GM12865 (cell line): ENCODE data around the gene GK.
"Not testable (repeated sequence)": the region's sequence is repeated elsewhere in the genome, so short reads cannot be mapped to it uniquely, and the experiment has no call there.

ENCODE experiments used
- DNase-seq: peaks from one replicate; pipeline ENCODE4 v3.0.0; 2010; ENCODE audit warnings: low read depth
- H3K4me3 ChIP-seq: 2 replicates; pipeline ENCODE4 v1.5.1; 2011; ENCODE audit warnings: mild to moderate bottlenecking, low read depth, low read length, control low read depth
- TF ChIP-seq, protein P1 (sequence below): IDR thresholded peaks from 2 replicates; pipeline ENCODE4 v1.5.1; 2011; ENCODE audit warnings: low read length, control low read depth, low read depth, inconsistent platforms; ENCODE audit not compliant: insufficient read depth; ENCODE audit errors: missing control alignments

GK gene

GRCh38 chrX:30635630-30636029 is 17.6 kb upstream of the GK start:
- no peak overlapping the region for H3K4me3 ChIP-seq
- TF ChIP-seq, protein P1, sequence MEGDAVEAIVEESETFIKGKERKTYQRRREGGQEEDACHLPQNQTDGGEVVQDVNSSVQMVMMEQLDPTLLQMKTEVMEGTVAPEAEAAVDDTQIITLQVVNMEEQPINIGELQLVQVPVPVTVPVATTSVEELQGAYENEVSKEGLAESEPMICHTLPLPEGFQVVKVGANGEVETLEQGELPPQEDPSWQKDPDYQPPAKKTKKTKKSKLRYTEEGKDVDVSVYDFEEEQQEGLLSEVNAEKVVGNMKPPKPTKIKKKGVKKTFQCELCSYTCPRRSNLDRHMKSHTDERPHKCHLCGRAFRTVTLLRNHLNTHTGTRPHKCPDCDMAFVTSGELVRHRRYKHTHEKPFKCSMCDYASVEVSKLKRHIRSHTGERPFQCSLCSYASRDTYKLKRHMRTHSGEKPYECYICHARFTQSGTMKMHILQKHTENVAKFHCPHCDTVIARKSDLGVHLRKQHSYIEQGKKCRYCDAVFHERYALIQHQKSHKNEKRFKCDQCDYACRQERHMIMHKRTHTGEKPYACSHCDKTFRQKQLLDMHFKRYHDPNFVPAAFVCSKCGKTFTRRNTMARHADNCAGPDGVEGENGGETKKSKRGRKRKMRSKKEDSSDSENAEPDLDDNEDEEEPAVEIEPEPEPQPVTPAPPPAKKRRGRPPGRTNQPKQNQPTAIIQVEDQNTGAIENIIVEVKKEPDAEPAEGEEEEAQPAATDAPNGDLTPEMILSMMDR: peak; percentile 13
- DNase-seq: no peak

- H3K4me3 ChIP-seq: no peak overlapping the region
- TF ChIP-seq, protein P1: no peak
- no peak for DNase-seq
Observed at GRCh38 chrX:30637874-30638815, 15.1 kb upstream of the GK start.

GRCh38 chrX:30639702-30640101 is 13.5 kb upstream of the GK start:
- DNase-seq, H3K4me3 ChIP-seq: not testable (repeated sequence)

GRCh38 chrX:30642642-30643041 is 10.6 kb upstream of the GK start:
- H3K4me3 ChIP-seq: no peak overlapping the region
- TF ChIP-seq, protein P1: no peak
- no peak for DNase-seq

- TF ChIP-seq, protein P1: no peak
- H3K4me3 ChIP-seq: no peak overlapping the region
- no peak for DNase-seq
Observed at GRCh38 chrX:30643313-30643821, 9.9 kb upstream of the GK start.

DNA sequence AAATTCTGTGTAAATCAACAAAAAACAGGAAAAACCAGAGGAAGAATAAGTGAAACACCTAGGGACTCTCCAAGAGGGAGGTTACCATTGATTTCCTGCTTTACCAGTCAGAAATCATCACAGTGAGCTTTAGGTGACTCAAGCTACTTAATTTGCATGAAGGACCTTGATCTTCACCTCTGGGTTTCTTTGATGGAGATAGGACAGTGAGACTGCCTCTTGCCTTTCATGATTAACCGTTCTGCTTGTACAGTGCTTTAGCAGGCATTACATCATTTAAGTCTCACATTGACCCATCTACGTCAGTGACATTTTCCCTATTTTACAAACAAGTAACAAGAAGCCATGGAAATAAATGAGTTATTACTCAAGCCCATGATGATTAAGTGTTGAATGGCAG is 3.4 kb upstream of the GK start:
- TF ChIP-seq, protein P1: no peak
- H3K4me3 ChIP-seq: no peak overlapping the region
- peak; percentile 43 for DNase-seq

DNA sequence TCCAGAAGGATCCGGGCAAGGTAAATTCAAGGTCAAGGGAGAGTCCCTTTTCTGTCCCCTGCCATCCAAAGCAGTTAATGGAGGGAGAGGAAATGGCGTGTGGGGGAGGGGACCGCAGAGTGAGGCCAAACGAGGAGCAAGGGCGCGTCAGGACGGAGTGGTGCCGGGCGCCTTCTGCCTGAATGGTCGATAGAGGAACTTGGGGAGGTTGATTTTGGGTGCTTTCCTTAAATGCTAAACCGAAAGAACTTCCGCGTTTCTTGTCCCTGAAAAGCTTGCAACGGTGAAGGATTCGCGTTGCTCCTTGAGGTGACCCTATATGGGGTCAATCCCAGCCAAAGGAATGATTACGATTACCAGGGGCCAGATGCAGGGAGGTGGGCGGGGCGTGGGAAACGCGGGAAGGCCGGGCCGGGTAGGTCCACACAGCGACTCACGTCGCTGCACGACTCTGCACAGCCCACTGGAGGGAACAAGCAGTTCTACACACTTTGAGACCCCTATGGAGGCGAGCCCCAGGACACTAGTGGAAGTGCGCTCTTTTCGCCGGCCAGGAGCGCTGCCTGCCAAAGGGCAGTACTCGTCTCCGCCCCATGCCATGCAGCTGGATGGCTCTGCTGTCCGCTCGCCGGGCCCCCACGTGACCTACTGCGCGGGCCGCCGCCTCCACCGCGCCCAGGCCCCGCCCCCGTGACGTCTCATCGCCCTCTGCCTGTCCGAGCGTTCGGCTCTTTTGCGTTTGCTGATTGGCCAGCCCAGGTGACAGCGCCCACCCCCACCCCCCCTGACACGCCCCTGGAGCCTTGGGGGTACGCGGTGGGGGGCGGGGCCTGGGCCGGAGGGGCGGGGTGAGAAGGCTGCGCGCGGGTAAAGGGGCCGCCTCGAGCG is 452 bp upstream of the GK start:
- TF ChIP-seq, protein P1: no peak
- peak; percentile 96 for DNase-seq
- H3K4me3 ChIP-seq: peak overlapping the region; percentile 79

DNA sequence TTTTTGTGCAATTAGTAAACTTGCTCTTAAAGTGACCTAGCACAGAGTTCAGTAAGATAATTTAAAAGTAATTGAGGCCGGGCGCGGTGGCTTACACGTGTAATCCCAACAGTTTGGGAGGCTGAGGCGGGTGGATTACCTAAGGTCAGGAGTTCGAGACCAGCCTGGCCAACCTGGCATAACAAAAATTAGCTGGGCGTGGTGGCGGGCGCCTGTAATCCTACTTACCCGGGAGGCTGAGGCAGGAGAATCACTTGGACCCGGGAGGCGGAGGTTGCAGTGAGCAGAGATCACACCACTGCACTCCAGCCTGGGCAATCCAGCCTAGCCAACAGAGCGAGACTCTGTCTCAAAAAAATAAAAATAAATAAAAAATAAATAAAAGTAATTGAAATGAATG is 1.2 kb downstream of the GK start:
- DNase-seq: not testable (repeated sequence)
- peak overlapping the region; percentile 67 for H3K4me3 ChIP-seq
